GM18951 (cell line): ENCODE measurements around the gene PAPOLA.
"Not testable (repeated sequence)": the region's sequence is repeated elsewhere in the genome, so short reads cannot be mapped to it uniquely, and the experiment has no call there.

Source experiments
- POLR2A ChIP-seq: IDR thresholded peaks from 4 replicates; pipeline ENCODE4 v1.6.1; 2011; ENCODE audit warnings: mild to moderate bottlenecking; ENCODE audit not compliant: insufficient read length, insufficient read depth; ENCODE audit errors: extremely low read depth
- in situ Hi-C: fragments of 300-500 bp; cut with MboI; formaldehyde crosslinking; loops from one replicate; pipeline ENCODE4 v1.12.0; 2022; ENCODE audit warnings: low sequenced_read_pairs, mixed read lengths, inconsistent platforms; ENCODE audit not compliant: unreplicated experiment

PAPOLA gene

GRCh38 chr14:96486705-96487104, 15.5 kb upstream of the PAPOLA start:
- in situ Hi-C loops = no loop called here
- no peak for TF ChIP-seq POLR2A

- TF ChIP-seq POLR2A = no peak
- in situ Hi-C loops = no loop called here
These were observed 12.9 kb upstream of the PAPOLA start for GRCh38 chr14:96489327-96489726.

GRCh38 chr14:96493178-96493577, 9.0 kb upstream of the PAPOLA start:
- TF ChIP-seq POLR2A = no peak
- in situ Hi-C loops = no loop called here

- no peak for TF ChIP-seq POLR2A
- in situ Hi-C loops = no loop called here
These were observed 7.9 kb upstream of the PAPOLA start for GRCh38 chr14:96494331-96494730.

- in situ Hi-C loops = no loop called here
These were observed 5.1 kb upstream of the PAPOLA start for GRCh38 chr14:96497087-96497486.

GRCh38 chr14:96497586-96497985, 4.6 kb upstream of the PAPOLA start:
- no peak for TF ChIP-seq POLR2A
- in situ Hi-C loops = no loop called here

More at GRCh38 chr14:96497087-96497486, 5.1 kb upstream of the PAPOLA start:
- no peak for TF ChIP-seq POLR2A

- in situ Hi-C loops = no loop called here
- TF ChIP-seq POLR2A = no peak
These were observed 904 bp upstream of the PAPOLA start for GRCh38 chr14:96501217-96501739.

GRCh38 chr14:96502621-96503305, 581 bp downstream of the PAPOLA start:
- in situ Hi-C loops = no loop called here
- TF ChIP-seq POLR2A = no peak

- no peak for TF ChIP-seq POLR2A
- in situ Hi-C loops = no loop called here
These were observed 1.1 kb downstream of the PAPOLA start for GRCh38 chr14:96503306-96503679.

- in situ Hi-C loops = not testable (repeated sequence)
These were observed 2.2 kb downstream of the PAPOLA start for GRCh38 chr14:96504353-96504752.

GRCh38 chr14:96507723-96508122, 5.5 kb downstream of the PAPOLA start:
- TF ChIP-seq POLR2A = no peak

GRCh38 chr14:96508900-96509299, 6.7 kb downstream of the PAPOLA start:
- no peak for TF ChIP-seq POLR2A
- in situ Hi-C loops = no loop called here

More at GRCh38 chr14:96507723-96508122, 5.5 kb downstream of the PAPOLA start:
- in situ Hi-C loops = no loop called here

GRCh38 chr14:96509457-96510090, 7.4 kb downstream of the PAPOLA start:
- TF ChIP-seq POLR2A = no peak
- in situ Hi-C loops = no loop called here

GRCh38 chr14:96511146-96511545, 9.0 kb downstream of the PAPOLA start:
- in situ Hi-C loops = no loop called here
- TF ChIP-seq POLR2A = no peak

- in situ Hi-C loops = no loop called here
These were observed 9.5 kb downstream of the PAPOLA start for GRCh38 chr14:96511667-96512066.

More at GRCh38 chr14:96511667-96512066, 9.5 kb downstream of the PAPOLA start:
- no peak for TF ChIP-seq POLR2A
